Central memory CD8-positive, alpha-beta T cell (primary cell): ENCODE measurements around the gene NDUFA8.

Experiments
- ATAC-seq: fragments of 150-1000 bp; cut with Tn5 transposase; replicated peaks from 2 replicates; pipeline ENCODE4 v1.10.0; 2022; ENCODE audit warnings: mild to moderate bottlenecking, moderate FRiP score, moderate number of reproducible peaks; ENCODE audit not compliant: poor library complexity, severe bottlenecking; ENCODE audit errors: extremely low read depth
- DNase-seq, 2 donors: peaks; one replicate each; pipeline ENCODE4 v3.0.0; 2021; ENCODE audit warnings: low spot score in 2 of 2
- H3K27ac Mint-ChIP-seq: one replicate; pipeline ENCODE4 v1.8.0; 2022; ENCODE audit warnings: low read depth, mild to moderate bottlenecking, moderate library complexity, mixed read lengths
- H3K27me3 Mint-ChIP-seq: one replicate; pipeline ENCODE4 v1.8.0; 2022; ENCODE audit warnings: mixed read lengths
- H3K36me3 Mint-ChIP-seq: one replicate; pipeline ENCODE4 v1.8.0; 2022; ENCODE audit warnings: mild to moderate bottlenecking, moderate library complexity, mixed read lengths; ENCODE audit not compliant: insufficient read depth
- H3K4me1 Mint-ChIP-seq: one replicate; pipeline ENCODE4 v1.8.0; 2022; ENCODE audit warnings: mixed read lengths
- H3K4me3 Mint-ChIP-seq: one replicate; pipeline ENCODE4 v1.8.0; 2022; ENCODE audit warnings: mild to moderate bottlenecking, moderate library complexity, mixed read lengths
- H3K9me3 Mint-ChIP-seq: one replicate; pipeline ENCODE4 v1.8.0; 2022; ENCODE audit warnings: mixed read lengths

NDUFA8 gene

DNA sequence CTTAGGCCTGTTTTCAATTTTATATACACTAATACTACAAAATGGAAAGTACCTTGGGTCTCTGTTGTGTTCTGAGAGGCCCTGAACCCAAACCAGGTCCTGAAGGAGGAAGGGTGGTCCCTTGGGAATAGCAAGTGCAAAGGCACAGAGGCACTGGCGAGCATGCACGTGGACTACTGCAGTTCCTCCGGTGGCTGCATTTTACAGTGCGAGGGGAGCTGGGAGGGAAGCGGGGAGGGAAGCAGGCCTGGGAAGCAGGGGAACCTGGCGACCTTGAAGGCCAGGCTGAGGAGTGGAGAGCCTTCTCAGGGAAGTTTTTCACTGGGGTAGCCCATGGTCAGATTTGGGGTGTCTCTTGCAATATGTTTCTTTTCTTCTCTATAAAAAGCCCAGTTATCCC, 34.1 kb upstream of the NDUFA8 start:
- Mint-ChIP-seq H3K36me3 (no peaks in the 10 kb centered on the region), H3K4me1 (no peaks in the 10 kb centered on the region), H3K27me3 (peaks cover 11% of the 10 kb centered on the region), H3K9me3 (no peaks in the 10 kb centered on the region), H3K4me3 (no peak overlapping the region), H3K27ac (no peak overlapping the region)
- DNase-seq (no peak), ATAC-seq (no peak)

DNA sequence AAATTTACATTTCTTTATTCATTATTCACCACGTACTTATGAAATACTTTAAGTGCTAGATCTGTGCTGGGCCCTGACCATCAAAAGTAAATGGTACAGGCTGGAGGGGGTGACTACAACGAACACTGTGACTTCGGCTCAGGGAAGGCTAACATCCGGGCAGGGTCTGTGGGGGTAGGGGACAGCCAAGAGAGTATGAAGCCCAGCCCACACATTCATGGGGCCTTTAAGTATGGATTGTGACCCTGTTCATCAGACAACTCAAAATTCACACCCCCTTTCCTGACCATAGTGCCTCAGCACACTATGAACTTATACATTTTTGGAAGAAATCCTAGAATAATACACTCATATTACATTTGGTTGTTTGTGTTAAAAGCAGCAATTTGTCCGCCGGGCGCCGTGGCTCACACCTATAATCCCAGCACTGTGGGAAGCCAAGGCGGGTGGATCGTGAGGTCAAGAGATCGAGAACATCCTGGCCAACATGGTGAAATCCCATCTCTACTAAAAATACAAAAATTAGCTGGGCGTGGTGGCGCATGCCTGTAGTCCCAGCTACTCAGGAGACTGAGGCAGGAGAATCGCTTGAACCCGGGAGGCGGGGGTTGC, 33.4 kb upstream of the NDUFA8 start:
- Mint-ChIP-seq H3K4me1 (no peaks in the 10 kb centered on the region), H3K36me3 (no peaks in the 10 kb centered on the region), H3K27me3 (peaks cover 9% of the 10 kb centered on the region), H3K9me3 (no peaks in the 10 kb centered on the region), H3K4me3 (no peak overlapping the region), H3K27ac (no peak overlapping the region)
- ATAC-seq: no peak
- DNase-seq: no peak

DNA sequence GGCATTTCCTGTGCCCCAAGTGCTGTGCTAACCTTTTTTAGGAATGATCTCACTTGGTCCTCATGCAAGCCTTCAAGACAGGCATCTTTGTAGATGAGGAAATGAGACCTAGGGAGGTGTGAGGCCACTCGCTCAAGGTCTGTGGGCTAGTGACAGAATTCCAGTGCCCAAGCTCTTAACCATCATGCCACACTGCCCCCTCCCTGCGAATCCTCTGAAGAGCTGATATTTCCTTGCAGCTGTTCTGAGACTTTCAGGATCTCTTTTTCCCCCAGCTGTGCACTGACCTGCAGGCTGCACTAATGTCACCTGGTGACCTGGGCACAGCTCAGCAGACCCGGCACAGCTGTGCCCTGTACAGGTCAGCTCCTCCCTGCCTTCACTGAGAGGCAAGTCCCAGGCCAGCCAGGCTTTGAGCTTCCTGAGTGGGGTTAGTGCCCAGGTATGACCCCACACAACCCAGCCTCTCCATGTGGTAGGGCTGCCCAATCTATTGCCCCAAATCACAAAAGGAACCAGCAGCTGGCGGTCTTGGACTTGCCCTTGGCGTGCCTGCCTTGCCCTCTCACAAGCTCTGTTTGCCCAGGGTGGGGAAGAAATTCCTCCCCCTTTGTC, 32.8 kb upstream of the NDUFA8 start:
- H3K27me3 Mint-ChIP-seq: peaks cover 8% of the 10 kb centered on the region
- no peaks in the 10 kb centered on the region for H3K9me3 Mint-ChIP-seq

DNA sequence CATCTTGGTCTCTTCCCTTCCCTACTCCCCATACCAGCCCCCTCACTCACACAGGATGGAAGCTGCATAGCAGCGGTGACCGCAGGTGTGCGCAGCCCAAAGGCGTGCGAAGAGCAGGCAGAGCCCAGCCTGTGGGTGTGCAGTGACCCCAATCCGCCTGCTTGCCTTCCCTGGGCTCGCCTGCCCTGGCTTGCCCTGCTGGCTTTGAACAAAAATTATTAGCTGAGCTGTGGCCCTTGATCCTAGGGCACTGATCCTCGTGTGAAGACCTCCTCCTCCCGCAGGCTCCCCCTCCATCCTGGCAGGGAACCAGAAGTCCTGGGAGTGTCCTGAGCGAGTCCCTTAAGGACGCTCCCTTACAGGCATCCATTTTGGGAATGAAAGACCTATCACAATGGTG, 32.0 kb upstream of the NDUFA8 start:
- no peak overlapping the region for H3K27ac Mint-ChIP-seq
- H3K4me1 Mint-ChIP-seq: no peaks in the 10 kb centered on the region
- H3K36me3 Mint-ChIP-seq: no peaks in the 10 kb centered on the region
- no peaks in the 10 kb centered on the region for H3K27me3 Mint-ChIP-seq
- no peak for DNase-seq
- ATAC-seq: no peak
- H3K9me3 Mint-ChIP-seq: no peaks in the 10 kb centered on the region
- no peak overlapping the region for H3K4me3 Mint-ChIP-seq

More for the DNA sequence above, 32.8 kb upstream of the NDUFA8 start:
- H3K4me3 Mint-ChIP-seq: no peak overlapping the region
- no peak for ATAC-seq
- H3K4me1 Mint-ChIP-seq: no peaks in the 10 kb centered on the region
- H3K27ac Mint-ChIP-seq: no peak overlapping the region
- no peak for DNase-seq
- H3K36me3 Mint-ChIP-seq: no peaks in the 10 kb centered on the region

DNA sequence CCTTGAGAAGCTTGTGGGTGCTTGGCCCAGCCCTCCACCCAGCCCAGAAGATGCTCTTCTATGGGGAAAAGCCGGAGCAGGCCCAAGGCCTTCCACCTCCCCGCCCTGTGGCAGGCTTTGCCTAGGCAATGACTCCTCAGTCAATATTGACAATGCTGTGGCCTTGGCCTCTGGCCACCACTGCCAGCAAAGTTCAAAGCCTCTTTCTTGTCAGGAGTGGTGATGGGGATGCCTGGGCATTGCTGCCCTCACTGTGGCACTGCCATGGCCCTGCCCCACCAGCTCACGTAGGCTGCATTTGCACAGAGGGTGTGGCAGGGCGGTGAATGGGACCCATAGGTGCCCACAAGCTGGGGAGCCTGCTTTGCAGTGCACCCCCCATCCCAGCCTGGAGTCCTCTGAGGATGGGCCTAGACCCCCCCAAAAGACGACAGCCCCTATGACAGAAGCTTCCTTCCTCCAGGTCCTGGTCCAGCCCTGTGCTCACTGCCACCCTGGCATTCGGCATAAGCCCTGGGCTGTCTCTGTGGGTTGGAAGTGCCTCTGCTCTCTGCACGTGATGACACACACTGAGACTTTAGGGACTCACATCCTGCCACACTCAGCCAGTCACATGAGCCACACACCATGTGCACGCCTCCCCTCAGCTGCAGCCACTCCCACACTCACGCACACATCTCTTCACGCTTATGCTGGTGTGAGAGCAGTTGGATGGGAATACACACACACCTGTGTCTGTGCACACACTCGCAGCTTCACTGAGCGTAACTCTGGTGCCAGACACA, 31.2 kb upstream of the NDUFA8 start:
- no peak overlapping the region for H3K4me3 Mint-ChIP-seq
- DNase-seq (no peak), ATAC-seq (no peak)
- H3K4me1 Mint-ChIP-seq: no peaks in the 10 kb centered on the region
- no peaks in the 10 kb centered on the region for H3K27me3 Mint-ChIP-seq
- no peaks in the 10 kb centered on the region for H3K36me3 Mint-ChIP-seq
- no peak overlapping the region for H3K27ac Mint-ChIP-seq
- H3K9me3 Mint-ChIP-seq: no peaks in the 10 kb centered on the region

DNA sequence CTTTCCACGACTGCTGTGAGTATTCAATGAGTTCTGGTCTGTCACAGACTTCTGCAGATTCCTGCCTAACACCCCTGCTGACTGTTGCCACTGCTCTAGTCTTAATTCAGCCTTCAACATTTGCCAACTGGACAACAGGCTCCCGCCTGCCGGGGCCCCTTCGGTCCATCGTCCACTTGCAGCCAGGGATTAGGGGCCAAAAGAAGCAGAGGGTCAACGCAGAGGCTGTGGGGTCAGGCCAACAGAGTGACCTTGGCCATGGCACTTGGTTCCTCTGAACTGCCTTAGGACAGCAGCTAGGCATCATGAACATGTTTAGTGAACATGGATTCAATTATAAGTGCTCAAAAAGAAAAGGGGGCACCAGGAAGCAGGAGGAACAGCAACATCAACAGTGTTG, 28.8 kb upstream of the NDUFA8 start:
- Mint-ChIP-seq H3K4me3 (no peak overlapping the region), H3K27ac (no peak overlapping the region), H3K9me3 (no peaks in the 10 kb centered on the region), H3K27me3 (peaks cover 5% of the 10 kb centered on the region), H3K36me3 (no peaks in the 10 kb centered on the region), H3K4me1 (no peaks in the 10 kb centered on the region)
- no peak for ATAC-seq
- no peak for DNase-seq

DNA sequence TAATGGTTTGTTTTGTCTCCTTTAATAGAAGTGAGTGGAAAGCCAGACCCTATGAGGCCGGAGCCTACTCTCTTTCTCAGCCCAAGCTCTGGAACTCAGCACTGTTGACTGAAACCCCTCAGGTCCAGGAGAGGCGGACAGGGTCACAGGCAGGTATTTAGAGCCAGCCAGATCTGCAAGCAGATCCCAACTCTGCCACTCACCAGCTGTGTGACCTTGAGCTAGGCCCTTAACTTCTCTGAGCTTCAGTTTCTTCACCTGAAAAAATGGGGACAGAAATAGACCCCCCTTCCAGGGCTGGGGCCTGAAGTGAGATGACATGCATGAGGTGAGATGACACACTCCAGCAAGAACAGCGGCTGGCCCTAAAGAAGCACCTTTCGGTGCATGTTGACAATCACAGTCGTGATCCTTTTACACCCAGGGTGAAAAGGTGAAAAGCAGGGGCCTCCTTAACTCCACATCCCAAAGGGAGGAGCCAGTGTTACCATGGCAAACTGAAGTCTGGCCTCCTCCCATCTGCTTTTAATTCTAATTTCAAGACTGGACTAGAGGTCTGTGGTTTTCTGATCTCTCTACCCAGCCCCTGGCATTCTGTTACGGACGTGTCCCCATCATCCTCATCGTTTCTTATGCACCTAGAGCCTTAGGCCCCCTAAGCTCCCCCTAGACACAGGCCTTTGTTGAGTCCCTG, 27.3 kb upstream of the NDUFA8 start:
- Mint-ChIP-seq H3K9me3 (no peaks in the 10 kb centered on the region), H3K4me3 (no peak overlapping the region), H3K27ac (no peak overlapping the region), H3K27me3 (peaks cover 19% of the 10 kb centered on the region), H3K4me1 (no peaks in the 10 kb centered on the region), H3K36me3 (no peaks in the 10 kb centered on the region)
- ATAC-seq: no peak
- DNase-seq: no peak

DNA sequence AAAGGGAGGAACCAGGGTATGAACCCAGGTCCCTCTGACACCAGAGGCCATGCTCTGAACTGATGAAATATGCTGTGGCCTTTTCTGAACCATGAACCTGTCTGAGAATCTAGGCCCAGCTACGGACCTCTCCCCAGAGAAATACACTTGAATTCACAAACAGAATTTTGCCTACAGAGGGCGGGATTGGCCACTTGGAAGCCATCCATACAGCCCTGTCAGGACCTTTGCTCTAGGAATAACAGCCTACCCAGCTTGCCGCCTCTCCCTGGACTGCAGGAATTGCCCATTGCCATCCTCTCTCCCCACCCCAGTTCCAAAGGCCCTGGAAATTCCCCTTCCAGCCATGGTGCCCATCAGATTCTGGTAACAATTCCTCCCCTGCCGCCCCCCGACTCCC, 26.7 kb upstream of the NDUFA8 start:
- Mint-ChIP-seq H3K27me3 (peaks cover 26% of the 10 kb centered on the region), H3K27ac (no peak overlapping the region), H3K36me3 (no peaks in the 10 kb centered on the region), H3K4me3 (no peak overlapping the region), H3K4me1 (no peaks in the 10 kb centered on the region), H3K9me3 (no peaks in the 10 kb centered on the region)
- ATAC-seq: no peak
- no peak for DNase-seq

DNA sequence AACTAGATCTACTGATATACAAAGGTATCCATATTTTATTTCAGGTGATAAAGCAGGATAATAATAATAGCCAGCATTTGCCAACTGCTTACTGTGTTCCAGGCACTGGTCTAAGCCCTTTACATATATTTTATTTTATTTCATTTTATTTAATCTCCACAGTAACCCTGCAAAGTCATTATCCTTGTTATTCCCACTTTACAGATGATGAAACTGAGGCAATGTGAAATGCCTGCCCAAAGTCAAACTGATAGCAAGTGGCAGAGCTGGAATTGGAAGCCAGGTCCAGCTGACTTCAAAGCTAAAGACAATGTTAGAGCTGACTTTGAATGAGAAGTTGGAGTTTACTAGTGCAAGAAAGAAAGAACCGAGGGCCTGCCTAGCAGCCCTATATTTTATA, 25.0 kb upstream of the NDUFA8 start:
- H3K4me1 Mint-ChIP-seq: no peaks in the 10 kb centered on the region
- DNase-seq (no peak), ATAC-seq (no peak)
- no peaks in the 10 kb centered on the region for H3K36me3 Mint-ChIP-seq
- H3K27ac Mint-ChIP-seq: no peak overlapping the region
- peaks cover 26% of the 10 kb centered on the region for H3K27me3 Mint-ChIP-seq
- no peak overlapping the region for H3K4me3 Mint-ChIP-seq
- no peaks in the 10 kb centered on the region for H3K9me3 Mint-ChIP-seq

DNA sequence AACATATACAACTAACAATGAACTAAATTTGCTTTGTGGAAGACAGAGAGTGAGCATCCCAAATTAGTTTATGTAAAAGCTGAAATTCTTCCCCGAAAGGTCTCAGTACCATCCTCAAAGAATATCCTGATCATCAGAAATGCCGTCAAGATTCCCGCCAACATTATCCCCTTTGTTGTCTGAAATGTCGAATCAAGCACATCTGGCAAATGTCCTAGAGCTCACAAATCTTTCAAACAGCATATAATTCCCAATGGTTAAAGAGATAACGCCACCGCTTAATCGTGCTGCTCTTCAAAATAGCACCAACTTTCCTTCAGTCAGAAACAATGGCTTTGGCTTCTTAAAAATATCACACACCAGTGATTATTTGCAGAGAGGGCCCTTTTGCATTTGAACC, 23.9 kb upstream of the NDUFA8 start:
- ATAC-seq (no peak), DNase-seq (no peak)
- Mint-ChIP-seq H3K9me3 (no peaks in the 10 kb centered on the region), H3K36me3 (no peaks in the 10 kb centered on the region), H3K4me3 (no peak overlapping the region), H3K27me3 (peaks cover 26% of the 10 kb centered on the region), H3K27ac (no peak overlapping the region), H3K4me1 (no peaks in the 10 kb centered on the region)

DNA sequence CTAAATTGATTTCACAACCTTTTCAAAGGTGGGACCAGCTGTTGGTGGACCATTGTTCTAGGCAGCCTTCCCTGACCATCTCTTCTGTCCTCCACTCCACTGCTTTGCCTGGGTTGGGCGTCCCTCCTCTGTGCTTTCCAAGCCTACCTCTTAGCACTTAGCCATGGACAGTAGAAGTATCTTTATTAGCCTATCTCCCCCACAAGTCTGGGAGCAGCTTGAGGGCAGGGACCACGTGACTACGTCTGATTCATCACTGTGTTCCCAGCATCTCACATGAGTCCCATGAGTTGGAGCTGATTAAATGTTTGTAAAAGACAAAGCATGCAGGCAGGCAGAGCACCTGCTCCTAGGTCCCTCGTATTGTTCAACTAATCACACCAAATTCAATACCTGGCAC, 21.1 kb upstream of the NDUFA8 start:
- H3K4me1 Mint-ChIP-seq: no peaks in the 10 kb centered on the region
- no peak overlapping the region for H3K4me3 Mint-ChIP-seq
- H3K36me3 Mint-ChIP-seq: no peaks in the 10 kb centered on the region
- no peak overlapping the region for H3K27ac Mint-ChIP-seq
- no peak for ATAC-seq
- H3K9me3 Mint-ChIP-seq: no peaks in the 10 kb centered on the region
- DNase-seq: no peak
- peaks cover 35% of the 10 kb centered on the region for H3K27me3 Mint-ChIP-seq

DNA sequence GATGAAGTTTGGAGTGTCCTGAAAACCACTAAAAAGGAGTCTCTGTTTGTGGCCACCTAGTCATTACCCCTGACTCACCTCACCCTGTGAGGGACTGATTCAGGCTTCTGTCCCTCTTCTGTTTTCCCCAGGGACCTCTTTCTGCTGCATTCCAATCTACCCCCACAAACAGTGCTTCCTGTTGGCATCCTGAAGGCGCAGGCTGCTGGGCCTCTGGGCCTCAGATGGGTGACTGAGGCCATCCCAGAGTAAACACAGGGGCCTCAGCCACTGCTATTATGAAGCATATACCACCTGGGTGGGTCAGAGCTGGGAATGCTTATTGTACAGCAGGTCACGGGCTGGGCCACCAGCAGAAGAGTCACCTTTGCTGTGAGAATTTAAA, 20.1 kb upstream of the NDUFA8 start:
- no peaks in the 10 kb centered on the region for H3K4me1 Mint-ChIP-seq
- H3K27ac Mint-ChIP-seq: no peak overlapping the region
- H3K9me3 Mint-ChIP-seq: no peaks in the 10 kb centered on the region
- ATAC-seq: no peak
- H3K4me3 Mint-ChIP-seq: no peak overlapping the region
- DNase-seq: no peak
- peaks cover 44% of the 10 kb centered on the region for H3K27me3 Mint-ChIP-seq
- H3K36me3 Mint-ChIP-seq: no peaks in the 10 kb centered on the region
